IgD-negative memory B cell (primary cell): ENCODE data around the gene ATXN7L2. TPM values are rescaled to one million over a fixed set of nuclear protein-coding genes. Genes with fewer than 3 reads are reported as not detected.
"Not testable (repeated sequence)": the region's sequence is repeated elsewhere in the genome, so short reads cannot be mapped to it uniquely, and the experiment has no call there.

Source experiments
- H3K27ac Mint-ChIP-seq, 3 donors: one replicate each; pipeline ENCODE4 v1.8.0; 2020 to 2022; ENCODE audit warnings: mild to moderate bottlenecking in 3 of 3, mixed read lengths in 3 of 3, moderate library complexity in 1 of 3
- H3K27me3 Mint-ChIP-seq: one replicate; pipeline ENCODE4 v1.8.0; 2021; ENCODE audit warnings: mixed read lengths
- H3K36me3 Mint-ChIP-seq: one replicate; pipeline ENCODE4 v1.8.0; 2020; ENCODE audit warnings: mild to moderate bottlenecking, mixed read lengths
- H3K4me1 Mint-ChIP-seq, 3 donors: one replicate each; pipeline ENCODE4 v1.8.0; 2020 to 2022; ENCODE audit warnings: mixed read lengths in 3 of 3, mild to moderate bottlenecking in 1 of 3
- H3K4me3 Mint-ChIP-seq, 4 donors: one replicate each; pipeline ENCODE4 v1.8.0; 2020 to 2022; ENCODE audit warnings: mild to moderate bottlenecking in 4 of 4, mixed read lengths in 4 of 4, moderate library complexity in 3 of 4
- H3K9me3 Mint-ChIP-seq, 3 donors: one replicate each; pipeline ENCODE4 v1.8.0; 2020 to 2021; ENCODE audit warnings: mixed read lengths in 3 of 3, mild to moderate bottlenecking in 1 of 3
- polyA plus RNA-seq: library from polyadenylated mRNA; unstranded; fragments of 300-500 nt; fragmentation: Illumina TruSeq; gene quantifications from one replicate; pipeline ENCODE4 v1.2.3, GENCODE V29; 2021

The ATXN7L2 gene
- polyA plus RNA-seq, 1 donor from 2014 or later: 7.3 TPM

- Mint-ChIP-seq H3K4me1 (peaks cover 0 to 12% (median 0%) of the 10 kb centered on the region in 3 donors), H3K4me3 (no peak overlapping the region), H3K36me3 (no peaks in the 10 kb centered on the region), H3K27ac (no peak overlapping the region), H3K27me3 (peaks cover 44% of the 10 kb centered on the region), H3K9me3 (no peaks in the 10 kb centered on the region)
Measured at GRCh38 chr1:109468061-109468460, 15.6 kb upstream of the ATXN7L2 start.

GRCh38 chr1:109468903-109469302, 14.8 kb upstream of the ATXN7L2 start:
- no peak overlapping the region for H3K4me3 Mint-ChIP-seq
- H3K9me3 Mint-ChIP-seq: no peaks in the 10 kb centered on the region
- no peaks in the 10 kb centered on the region for H3K36me3 Mint-ChIP-seq
- H3K27ac Mint-ChIP-seq: no peak overlapping the region
- H3K27me3 Mint-ChIP-seq: peaks cover 47% of the 10 kb centered on the region
- peaks cover 0 to 12% (median 0%) of the 10 kb centered on the region in 3 donors for H3K4me1 Mint-ChIP-seq

- H3K27me3 Mint-ChIP-seq: peaks cover 41% of the 10 kb centered on the region
- no peaks in the 10 kb centered on the region for H3K9me3 Mint-ChIP-seq
- H3K4me1 Mint-ChIP-seq: peaks cover 0 to 6% (median 0%) of the 10 kb centered on the region in 3 donors
- H3K4me3 Mint-ChIP-seq: no peak overlapping the region
- H3K36me3 Mint-ChIP-seq: no peaks in the 10 kb centered on the region
- no peak overlapping the region for H3K27ac Mint-ChIP-seq
Measured at GRCh38 chr1:109470245-109470644, 13.5 kb upstream of the ATXN7L2 start.

- H3K27ac Mint-ChIP-seq: no peak overlapping the region
- no peak overlapping the region for H3K4me3 Mint-ChIP-seq
- H3K27me3 Mint-ChIP-seq: peaks cover 40% of the 10 kb centered on the region
- H3K9me3 Mint-ChIP-seq: no peaks in the 10 kb centered on the region
- H3K36me3 Mint-ChIP-seq: no peaks in the 10 kb centered on the region
- H3K4me1 Mint-ChIP-seq: peaks cover 0 to 4% (median 0%) of the 10 kb centered on the region in 3 donors
Measured at GRCh38 chr1:109472779-109473178, 10.9 kb upstream of the ATXN7L2 start.

GRCh38 chr1:109473284-109474057, 10.2 kb upstream of the ATXN7L2 start:
- not testable (repeated sequence) for H3K4me1 Mint-ChIP-seq, H3K4me3 Mint-ChIP-seq, H3K9me3 Mint-ChIP-seq, H3K27ac Mint-ChIP-seq, H3K36me3 Mint-ChIP-seq
- peaks cover 34% of the 10 kb centered on the region for H3K27me3 Mint-ChIP-seq

GRCh38 chr1:109474697-109475096, 9.0 kb upstream of the ATXN7L2 start:
- peaks cover 33% of the 10 kb centered on the region for H3K27me3 Mint-ChIP-seq
- no peaks in the 10 kb centered on the region for H3K9me3 Mint-ChIP-seq
- H3K36me3 Mint-ChIP-seq: no peaks in the 10 kb centered on the region
- no peaks in the 10 kb centered on the region for H3K4me1 Mint-ChIP-seq
- no peak overlapping the region for H3K27ac Mint-ChIP-seq
- no peak overlapping the region for H3K4me3 Mint-ChIP-seq

- H3K4me3 Mint-ChIP-seq: no peak overlapping the region
- H3K36me3 Mint-ChIP-seq: no peaks in the 10 kb centered on the region
- no peaks in the 10 kb centered on the region for H3K4me1 Mint-ChIP-seq
- peaks cover 30% of the 10 kb centered on the region for H3K27me3 Mint-ChIP-seq
- H3K27ac Mint-ChIP-seq: no peak overlapping the region
- no peaks in the 10 kb centered on the region for H3K9me3 Mint-ChIP-seq
Measured at GRCh38 chr1:109475261-109475660, 8.4 kb upstream of the ATXN7L2 start.

- Mint-ChIP-seq H3K36me3 (no peaks in the 10 kb centered on the region), H3K4me3 (no peak overlapping the region), H3K27me3 (peaks cover 26% of the 10 kb centered on the region), H3K27ac (no peak overlapping the region), H3K9me3 (no peaks in the 10 kb centered on the region), H3K4me1 (no peaks in the 10 kb centered on the region)
Measured at GRCh38 chr1:109476825-109477224, 6.9 kb upstream of the ATXN7L2 start.

- H3K9me3 Mint-ChIP-seq: no peaks in the 10 kb centered on the region
- no peaks in the 10 kb centered on the region for H3K36me3 Mint-ChIP-seq
- H3K27me3 Mint-ChIP-seq: peaks cover 27% of the 10 kb centered on the region
- no peak overlapping the region for H3K4me3 Mint-ChIP-seq
- no peak overlapping the region for H3K27ac Mint-ChIP-seq
- H3K4me1 Mint-ChIP-seq: peaks cover under 1 to 2% (median 1%) of the 10 kb centered on the region in 3 donors
Measured at GRCh38 chr1:109477821-109478220, 5.9 kb upstream of the ATXN7L2 start.

GRCh38 chr1:109478806-109479205, 4.9 kb upstream of the ATXN7L2 start:
- H3K4me1 Mint-ChIP-seq: peaks cover 5 to 7% (median 6%) of the 10 kb centered on the region in 3 donors
- peak overlapping the region in 1 of 3 donors; percentile 69 for H3K27ac Mint-ChIP-seq
- peak overlapping the region in 1 of 4 donors; percentile 46 for H3K4me3 Mint-ChIP-seq
- H3K9me3 Mint-ChIP-seq: no peaks in the 10 kb centered on the region
- peaks cover 22% of the 10 kb centered on the region for H3K27me3 Mint-ChIP-seq
- no peaks in the 10 kb centered on the region for H3K36me3 Mint-ChIP-seq

GRCh38 chr1:109479311-109479710, 4.4 kb upstream of the ATXN7L2 start:
- Mint-ChIP-seq H3K36me3 (no peaks in the 10 kb centered on the region), H3K27me3 (peaks cover 20% of the 10 kb centered on the region), H3K4me1 (peaks cover 5 to 10% (median 7%) of the 10 kb centered on the region in 3 donors), H3K27ac (peak overlapping the region in 1 of 3 donors; percentile 69), H3K4me3 (no peak overlapping the region), H3K9me3 (no peaks in the 10 kb centered on the region)

GRCh38 chr1:109479901-109480300, 3.8 kb upstream of the ATXN7L2 start:
- Mint-ChIP-seq H3K9me3 (no peaks in the 10 kb centered on the region), H3K4me3 (no peak overlapping the region), H3K36me3 (no peaks in the 10 kb centered on the region), H3K4me1 (peaks cover 5 to 13% (median 11%) of the 10 kb centered on the region in 3 donors), H3K27me3 (peaks cover 20% of the 10 kb centered on the region), H3K27ac (no peak overlapping the region)

GRCh38 chr1:109481646-109482045, 2.1 kb upstream of the ATXN7L2 start:
- no peak overlapping the region for H3K27ac Mint-ChIP-seq
- H3K9me3 Mint-ChIP-seq: no peaks in the 10 kb centered on the region
- peaks cover 9 to 18% (median 12%) of the 10 kb centered on the region in 3 donors for H3K4me1 Mint-ChIP-seq
- H3K4me3 Mint-ChIP-seq: peak overlapping the region in 1 of 4 donors; percentile 95
- no peaks in the 10 kb centered on the region for H3K36me3 Mint-ChIP-seq
- H3K27me3 Mint-ChIP-seq: peaks cover 12% of the 10 kb centered on the region

- Mint-ChIP-seq H3K4me1 (peaks cover 9 to 18% (median 12%) of the 10 kb centered on the region in 3 donors), H3K27ac (peak overlapping the region in 1 of 3 donors; percentile 82), H3K4me3 (peak overlapping the region in 2 of 4 donors; percentile 21 to 95), H3K36me3 (no peaks in the 10 kb centered on the region), H3K9me3 (no peaks in the 10 kb centered on the region), H3K27me3 (peaks cover 12% of the 10 kb centered on the region)
Measured at GRCh38 chr1:109482242-109482641, 1.5 kb upstream of the ATXN7L2 start.

- H3K9me3 Mint-ChIP-seq: no peaks in the 10 kb centered on the region
- peaks cover 9 to 18% (median 12%) of the 10 kb centered on the region in 3 donors for H3K4me1 Mint-ChIP-seq
- H3K27ac Mint-ChIP-seq: peak overlapping the region; percentile 82 to 88 (median 85)
- H3K27me3 Mint-ChIP-seq: peaks cover 7% of the 10 kb centered on the region
- peak overlapping the region; percentile 92 to 97 (median 96) for H3K4me3 Mint-ChIP-seq
- no peaks in the 10 kb centered on the region for H3K36me3 Mint-ChIP-seq
Measured at GRCh38 chr1:109482791-109483671, 674 bp upstream of the ATXN7L2 start.
